ENCODE data around the gene ST6GALNAC1. TPM values are rescaled to one million over a fixed set of nuclear protein-coding genes. Genes with fewer than 3 reads are reported as not detected.

Gene ST6GALNAC1
- total and polyA plus RNA-seq, 12 donors: 0.25 to 0.88 (median 0.47) TPM; not detected in 7

DNA sequence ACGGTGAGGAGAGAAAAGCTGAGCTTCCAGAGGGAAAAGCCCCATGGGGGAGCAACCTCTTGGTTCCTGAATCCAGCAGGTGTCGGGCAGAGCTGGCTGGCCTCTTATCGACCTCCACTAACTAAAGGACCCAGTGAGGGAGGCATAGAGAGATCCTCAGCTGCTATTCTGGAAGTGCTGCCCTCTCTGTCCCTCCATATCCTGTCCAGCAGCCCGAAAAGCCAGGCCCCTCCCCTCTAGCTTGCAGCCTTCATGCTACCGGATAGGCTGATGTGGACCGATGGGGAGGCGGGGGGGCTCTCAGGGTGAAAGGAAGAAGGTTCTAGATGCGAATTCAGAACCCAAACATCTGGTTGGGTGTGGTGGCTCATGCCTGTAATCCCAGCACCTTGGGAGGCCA, 42.3 kb upstream of the ST6GALNAC1 start:
- 72 to 78% (median 75%) methylated on average over 8 of the region's 8 CpGs for WGBS, 4 donors
- peak in 1 of 7 donors; percentile 28 for DNase-seq
- TF ChIP-seq POLR2A (IDR thresholded peaks at IDR 0.05): no peak

DNA sequence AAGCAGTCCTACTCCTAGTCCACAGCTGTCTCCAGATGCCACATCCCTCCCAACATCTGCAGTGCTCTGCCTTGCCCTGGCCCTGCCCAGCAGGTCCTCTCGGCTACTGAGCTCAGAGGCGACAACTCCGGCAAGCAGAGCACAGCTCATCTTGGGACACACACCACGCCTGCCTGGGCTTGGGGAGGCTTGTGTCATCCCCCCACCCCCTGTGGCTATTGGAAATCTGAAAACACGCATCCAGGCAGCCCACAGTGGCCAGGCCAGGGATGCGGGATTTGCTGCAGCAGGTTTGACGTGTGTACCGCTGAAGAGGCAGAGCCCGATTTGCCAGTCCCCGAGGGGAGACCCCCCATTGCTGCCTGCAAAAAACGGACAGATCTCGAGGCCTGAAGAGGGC, 41.8 kb upstream of the ST6GALNAC1 start:
- TF ChIP-seq POLR2A (IDR thresholded peaks at IDR 0.05): no peak
- TF ChIP-seq, protein P1, sequence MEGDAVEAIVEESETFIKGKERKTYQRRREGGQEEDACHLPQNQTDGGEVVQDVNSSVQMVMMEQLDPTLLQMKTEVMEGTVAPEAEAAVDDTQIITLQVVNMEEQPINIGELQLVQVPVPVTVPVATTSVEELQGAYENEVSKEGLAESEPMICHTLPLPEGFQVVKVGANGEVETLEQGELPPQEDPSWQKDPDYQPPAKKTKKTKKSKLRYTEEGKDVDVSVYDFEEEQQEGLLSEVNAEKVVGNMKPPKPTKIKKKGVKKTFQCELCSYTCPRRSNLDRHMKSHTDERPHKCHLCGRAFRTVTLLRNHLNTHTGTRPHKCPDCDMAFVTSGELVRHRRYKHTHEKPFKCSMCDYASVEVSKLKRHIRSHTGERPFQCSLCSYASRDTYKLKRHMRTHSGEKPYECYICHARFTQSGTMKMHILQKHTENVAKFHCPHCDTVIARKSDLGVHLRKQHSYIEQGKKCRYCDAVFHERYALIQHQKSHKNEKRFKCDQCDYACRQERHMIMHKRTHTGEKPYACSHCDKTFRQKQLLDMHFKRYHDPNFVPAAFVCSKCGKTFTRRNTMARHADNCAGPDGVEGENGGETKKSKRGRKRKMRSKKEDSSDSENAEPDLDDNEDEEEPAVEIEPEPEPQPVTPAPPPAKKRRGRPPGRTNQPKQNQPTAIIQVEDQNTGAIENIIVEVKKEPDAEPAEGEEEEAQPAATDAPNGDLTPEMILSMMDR (IDR thresholded peaks at IDR 0.05): no peak
- Histone ChIP-seq H3K9me3 (replicated peaks in 1 of 3) (no peaks in the 10 kb centered on the region), H3K4me1 (replicated peaks in 1 of 2) (peaks cover 21 to 70% of the 10 kb centered on the region in 2 donors), H3K36me3 (replicated peaks in 1 of 2) (peaks cover 0 to 40% of the 10 kb centered on the region in 2 donors), H3K4me3 (no peak overlapping the region), H3K27ac (peak overlapping the region in 1 of 5 donors; percentile 32), H3K27me3 (no peaks in the 10 kb centered on the region)
- intact Hi-C loops (cut with DNase I): no loop called here
- DNase-seq: peak in 1 of 7 donors; percentile 22
- WGBS, 4 donors: 82 to 96% (median 90%) methylated on average over 8 to 12 of the region's 12 CpGs

More for the DNA sequence above, 42.3 kb upstream of the ST6GALNAC1 start:
- Histone ChIP-seq H3K4me1 (replicated peaks in 1 of 2) (peaks cover 21 to 74% of the 10 kb centered on the region in 2 donors), H3K27me3 (no peaks in the 10 kb centered on the region), H3K4me3 (no peak overlapping the region), H3K36me3 (replicated peaks in 1 of 2) (peaks cover 0 to 37% of the 10 kb centered on the region in 2 donors), H3K27ac (peak overlapping the region in 2 of 5 donors; percentile 36 to 41), H3K9me3 (replicated peaks in 1 of 3) (no peaks in the 10 kb centered on the region)
- intact Hi-C loops (cut with DNase I): no loop called here

DNA sequence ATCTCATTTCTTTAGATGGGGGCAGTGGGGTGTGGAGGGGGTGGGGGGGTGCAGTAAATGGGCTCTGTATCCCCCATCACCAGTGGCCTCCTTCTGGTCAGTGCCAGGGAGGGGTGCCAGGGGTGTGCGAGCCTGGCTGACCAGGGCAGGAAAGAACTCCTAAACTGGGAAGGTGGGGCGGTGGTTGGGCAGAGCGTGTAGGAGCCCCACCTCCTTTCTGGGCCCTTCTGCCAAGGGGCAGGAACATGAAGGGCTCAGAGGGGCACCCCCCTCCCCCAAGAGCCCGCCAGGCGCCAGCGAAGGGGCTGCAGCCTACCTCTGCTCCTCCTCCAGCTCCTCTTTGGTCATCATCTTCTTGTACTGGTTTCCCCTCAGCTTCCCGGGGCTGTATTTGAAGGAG, 41.2 kb upstream of the ST6GALNAC1 start:
- Histone ChIP-seq H3K4me3 (no peak overlapping the region), H3K9me3 (replicated peaks in 1 of 3) (no peaks in the 10 kb centered on the region), H3K4me1 (replicated peaks in 1 of 2) (peaks cover 21 to 64% of the 10 kb centered on the region in 2 donors), H3K27me3 (no peaks in the 10 kb centered on the region), H3K36me3 (replicated peaks in 1 of 2) (peaks cover 0 to 43% of the 10 kb centered on the region in 2 donors), H3K27ac (no peak overlapping the region)
- 85 to 100% (median 90%) methylated on average over 1 to 7 of the region's 7 CpGs for WGBS, 4 donors
- intact Hi-C loops (cut with DNase I): no loop called here
- DNase-seq: no peak
- TF ChIP-seq, protein P1 (IDR thresholded peaks at IDR 0.05): no peak
- TF ChIP-seq POLR2A (IDR thresholded peaks at IDR 0.05): no peak

DNA sequence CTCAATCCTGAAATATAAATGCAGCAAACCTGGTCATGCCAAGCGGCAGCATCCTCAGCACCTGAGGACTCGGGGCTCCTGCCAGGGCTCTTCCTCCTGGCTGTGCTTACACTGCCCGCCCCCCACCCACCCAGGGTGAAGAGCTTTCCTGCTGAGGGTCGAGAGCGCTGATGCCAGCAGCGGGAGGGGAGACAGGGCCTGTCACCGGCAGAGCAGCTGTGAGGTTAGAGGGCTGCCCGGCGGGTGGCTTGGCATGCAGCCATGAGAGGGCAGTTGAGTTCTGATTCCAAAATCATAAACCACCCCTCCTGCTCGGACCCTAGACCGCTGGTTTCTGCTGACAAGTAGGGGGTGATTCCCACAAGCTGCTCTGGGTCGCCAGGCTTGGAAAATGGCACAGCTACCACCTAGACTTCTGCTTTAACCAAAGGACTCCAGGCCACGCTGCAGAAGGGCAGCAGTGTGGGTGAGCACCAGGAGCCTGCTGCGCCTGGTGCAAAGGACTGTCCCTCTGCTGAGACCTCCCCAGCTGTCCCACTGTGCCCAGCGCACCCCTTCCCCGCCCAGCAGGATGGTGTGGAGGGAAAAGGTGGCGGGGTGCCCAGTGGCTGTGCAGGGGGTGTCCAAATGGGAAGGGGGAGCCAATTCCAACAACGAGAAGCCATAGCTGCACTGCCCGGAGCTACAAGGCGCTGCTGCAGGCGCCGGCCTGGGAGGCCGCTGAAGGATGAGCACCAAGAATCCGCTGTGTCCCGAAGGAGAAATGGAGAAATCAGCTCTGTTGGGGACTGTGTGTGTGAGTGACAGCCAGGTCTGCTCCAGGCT, 40.6 kb upstream of the ST6GALNAC1 start:
- no peaks in the 10 kb centered on the region for H3K9me3 ChIP-seq (replicated peaks in 1 of 3)
- H3K36me3 ChIP-seq (replicated peaks in 1 of 2): peaks cover 0 to 43% of the 10 kb centered on the region in 2 donors
- TF ChIP-seq POLR2A (IDR thresholded peaks at IDR 0.05): no peak
- TF ChIP-seq, protein P1 (IDR thresholded peaks at IDR 0.05): no peak
- intact Hi-C loops (cut with DNase I): no loop called here
- peak in 1 of 7 donors; percentile 23 for DNase-seq
- H3K27me3 ChIP-seq: no peaks in the 10 kb centered on the region
- H3K4me3 ChIP-seq: no peak overlapping the region
- 86 to 93% (median 90%) methylated on average over 12 to 25 of the region's 25 CpGs for WGBS, 4 donors
- peaks cover 15 to 58% of the 10 kb centered on the region in 2 donors for H3K4me1 ChIP-seq (replicated peaks in 1 of 2)
- no peak overlapping the region for H3K27ac ChIP-seq

All from adrenal gland (tissue), 12 donors.